SK-N-SH (cell line): ENCODE results near the gene SEMA3G. TPM values are rescaled to one million over a fixed set of nuclear protein-coding genes. Genes with fewer than 3 reads are reported as not detected.

Source experiments
- CTCF ChIA-PET: fragments of 300-600, 350-600 bp; formaldehyde crosslinking; extraction: SDS; loops from one replicate; lab custom pipeline; 2021; lab: Yijun Ruan, JAX
- POLR2A ChIA-PET: fragments of 350-600 bp; sonication (Branson Sonifier 250); formaldehyde crosslinking; extraction: SDS; loops from one replicate; lab custom pipeline; 2020; ENCODE audit warnings: antibody characterized with exemption, inconsistent platforms; lab: Yijun Ruan, JAX
- DNase-seq: peaks from one replicate; pipeline ENCODE4 v3.0.0; 2012
- H2AFZ ChIP-seq: fragments of 200-600 bp; sonication (generic); 2 replicates; pipeline ENCODE4 v1.8.1; 2016; ENCODE audit warnings: antibody characterized with exemption, mild to moderate bottlenecking, low read depth
- H3F3A ChIP-seq: fragments of 200-600 bp; sonication (generic); replicated peaks from 2 replicates; pipeline ENCODE3; 2016; ENCODE audit warnings: antibody characterized with exemption, mild to moderate bottlenecking; ENCODE audit not compliant: insufficient read depth
- H3K27ac ChIP-seq, 2 experiments: fragments of 200-500 bp in 1 of 2; fragments of 200-600 bp in 1 of 2; sonication (Bioruptor generic) in 1 of 2; sonication (generic), shearing (Covaris generic) in 1 of 2; 2 replicates each; pipeline versions ENCODE4 v1.5.1 to v1.6.1; 2014 to 2016; ENCODE audit warnings: low read depth in 2 of 2, inconsistent platforms in 1 of 2, low read length in 1 of 2, mild to moderate bottlenecking in 1 of 2, mixed read lengths in 1 of 2
- H3K27me3 ChIP-seq: fragments of 200-600 bp; sonication (generic), shearing (Covaris generic); 2 replicates; pipeline ENCODE4 v1.6.1; 2016; ENCODE audit warnings: mixed run types; ENCODE audit not compliant: insufficient read depth
- H3K36me3 ChIP-seq, 2 experiments: fragments of 200-500 bp in 1 of 2; fragments of 200-600 bp in 1 of 2; sonication (Bioruptor generic) in 1 of 2; sonication (generic) in 1 of 2; replicated peaks in 1 of 2; 2 replicates each; pipeline versions ENCODE3 to v1.5.1; 2014 to 2016; ENCODE audit warnings: low read length in 1 of 2, mild to moderate bottlenecking in 1 of 2; ENCODE audit not compliant: insufficient read depth in 2 of 2, control insufficient read depth in 1 of 2
- H3K4me1 ChIP-seq, 2 experiments: fragments of 200-500 bp in 1 of 2; fragments of 200-600 bp in 1 of 2; sonication (Bioruptor generic) in 1 of 2; sonication (generic), shearing (Covaris generic) in 1 of 2; 2 replicates each; pipeline versions ENCODE4 v1.5.1 to v1.6.1; 2014 to 2016; ENCODE audit warnings: low read depth in 1 of 2, low read length in 1 of 2, mixed run types in 1 of 2; ENCODE audit not compliant: insufficient read depth in 2 of 2, control insufficient read depth in 1 of 2
- H3K4me2 ChIP-seq: fragments of 200-600 bp; sonication (generic), shearing (Covaris generic); 2 replicates; pipeline ENCODE4 v1.6.1; 2017; ENCODE audit warnings: mixed run types
- H3K4me3 ChIP-seq, 2 experiments: fragments of 200-500 bp in 1 of 2; fragments of 200-600 bp in 1 of 2; sonication (Bioruptor generic) in 1 of 2; sonication (generic), shearing (Covaris generic) in 1 of 2; 2 replicates each; pipeline versions ENCODE4 v1.5.1 to v1.8.1; 2014 to 2016; ENCODE audit warnings: low read depth in 2 of 2, inconsistent platforms in 1 of 2, low read length in 1 of 2, mild to moderate bottlenecking in 1 of 2, mixed read lengths in 1 of 2, moderate library complexity in 1 of 2
- H3K79me2 ChIP-seq: fragments of 200-600 bp; sonication (generic); 2 replicates; pipeline ENCODE4 v1.8.1; 2017; ENCODE audit warnings: mild to moderate bottlenecking; ENCODE audit not compliant: insufficient read depth
- H3K9ac ChIP-seq: fragments of 200-600 bp; sonication (generic); 2 replicates; pipeline ENCODE4 v1.6.1; 2017; ENCODE audit warnings: mixed run types
- H3K9me2 ChIP-seq: fragments of 200-600 bp; sonication (generic); 2 replicates; pipeline ENCODE4 v1.6.1; 2017; ENCODE audit warnings: mixed run types
- H3K9me3 ChIP-seq: fragments of 200-600 bp; sonication (generic); 2 replicates; pipeline ENCODE4 v1.6.1; 2017; ENCODE audit warnings: mixed run types, mild to moderate bottlenecking, moderate library complexity
- H4K20me1 ChIP-seq: fragments of 200-600 bp; sonication (generic); 2 replicates; pipeline ENCODE4 v1.6.1; 2017; ENCODE audit warnings: mild to moderate bottlenecking, mixed run types; ENCODE audit not compliant: insufficient read depth
- CTCF ChIP-seq: fragments of 200-600 bp; sonication (generic); IDR thresholded peaks from 2 replicates; pipeline ENCODE4 v1.6.1; 2017; ENCODE audit warnings: antibody characterized with exemption, mild to moderate bottlenecking, moderate library complexity
- EP300 ChIP-seq, 2 experiments: IDR thresholded peaks; 2 replicates each; pipeline versions ENCODE4 v1.4.0 to v1.6.1; 2012; ENCODE audit warnings: borderline replicate concordance in 1 of 2, low read depth in 1 of 2, low read length in 1 of 2
- FOXM1 ChIP-seq: IDR thresholded peaks from 2 replicates; pipeline ENCODE4 v1.4.0; 2012; ENCODE audit warnings: low read depth, mild to moderate bottlenecking
- GATA2 ChIP-seq: sonication (generic); formaldehyde crosslinking; IDR thresholded peaks from 2 replicates; pipeline ENCODE4 v1.5.0; 2020; ENCODE audit warnings: mild to moderate bottlenecking, missing genetic modification reagents
- JUND ChIP-seq: IDR thresholded peaks from 2 replicates; pipeline ENCODE4 v1.4.0; 2012
- MAX ChIP-seq: IDR thresholded peaks from 2 replicates; pipeline ENCODE4 v1.4.0; 2012; ENCODE audit warnings: low read depth
- NFIC ChIP-seq: IDR thresholded peaks from 2 replicates; pipeline ENCODE4 v1.4.0; 2012; ENCODE audit warnings: borderline replicate concordance
- REST ChIP-seq: IDR thresholded peaks from 2 replicates; pipeline ENCODE4 v1.6.1; 2012; ENCODE audit warnings: mild to moderate bottlenecking, low read depth, low read length, moderate library complexity
- TCF12 ChIP-seq: IDR thresholded peaks from 2 replicates; pipeline ENCODE4 v1.4.0; 2012
- USF1 ChIP-seq: IDR thresholded peaks from 2 replicates; pipeline ENCODE4 v1.4.0; 2012; ENCODE audit warnings: low read depth, borderline replicate concordance
- USF2 ChIP-seq: fragments of 150-350 bp; IDR thresholded peaks from 2 replicates; pipeline ENCODE4 v1.6.1; 2017; ENCODE audit warnings: antibody characterized with exemption, low read length, low read depth, borderline replicate concordance
- WGBS: methylation state at CpG from one replicate; pipeline ENCODE4 v1.1.6; 2017; ENCODE audit warnings: low lambda C conversion rate; 5-methylcytosine and 5-hydroxymethylcytosine counted together
- polyA plus RNA-seq, 3 experiments: library from polyadenylated mRNA; depleted of rRNA; stranded (reverse); fragments of >200 nt; gene quantifications; 2 replicates each; pipeline ENCODE4 v1.2.3, GENCODE V29; 2012

The SEMA3G gene
- polyA plus RNA-seq, 1 of the 3 experiments (the other 2 are of a cell fraction) = 0.13 TPM

- no peak for TF ChIP-seq MAX
- no peak for TF ChIP-seq USF1
These were observed 44.6 kb downstream of the SEMA3G start (continued) for GRCh38 chr3:52400275-52400793.

- WGBS = 100% methylated on average over 2 of the region's 6 CpGs
- Histone ChIP-seq H3K79me2 (no peaks in the 10 kb centered on the region), H3K27ac (no peak overlapping the region), H3K4me2 (no peak overlapping the region), H3K27me3 (no peaks in the 10 kb centered on the region), H4K20me1 (no peaks in the 10 kb centered on the region), H3K9ac (no peak overlapping the region), H3K9me2 (no peaks in the 10 kb centered on the region), H3K36me3 (peaks cover 7 to 41% of the 10 kb centered on the region in 2 experiments), H3K9me3 (no peaks in the 10 kb centered on the region), H2AFZ (no peak overlapping the region), H3K4me3 (no peak overlapping the region), H3F3A (no peaks in the 10 kb centered on the region), H3K4me1 (no peaks in the 10 kb centered on the region)
- ChIA-PET POLR2A (no interaction called here), CTCF (no interaction called here)
- TF ChIP-seq USF2 = no peak
- no peak for DNase-seq
These were observed 45.3 kb downstream of the SEMA3G start for GRCh38 chr3:52399593-52399992.

GRCh38 chr3:52399131-52399530 is 45.8 kb downstream of the SEMA3G start:
- Histone ChIP-seq H3K27ac (no peak overlapping the region), H3K9me2 (no peaks in the 10 kb centered on the region), H3K9me3 (no peaks in the 10 kb centered on the region), H3K4me1 (no peaks in the 10 kb centered on the region), H3K27me3 (no peaks in the 10 kb centered on the region), H3K79me2 (no peaks in the 10 kb centered on the region), H4K20me1 (no peaks in the 10 kb centered on the region), H3F3A (no peaks in the 10 kb centered on the region), H3K4me2 (no peak overlapping the region), H2AFZ (no peak overlapping the region), H3K36me3 (peaks cover 2 to 37% of the 10 kb centered on the region in 2 experiments), H3K9ac (no peak overlapping the region), H3K4me3 (no peak overlapping the region)
- POLR2A ChIA-PET = interaction anchor here (1.0 to 1.5 kb wide), 2 partner anchors 12 to 70 kb away, joined by 3 to 4 read pairs; no protein-coding TSS in a partner anchor
- DNase-seq = no peak
- TF ChIP-seq TCF12 = no peak
- CTCF ChIA-PET = interaction anchor here (0.7 to 0.9 kb wide), 2 partner anchors 10 to 60 kb away, joined by 3 to 4 read pairs; no protein-coding TSS in a partner anchor
- 100% methylated on average over 1 of the region's 4 CpGs for WGBS

- Histone ChIP-seq H3K4me1 (no peaks in the 10 kb centered on the region), H3K36me3 (peaks cover 0 to 32% of the 10 kb centered on the region in 2 experiments), H3F3A (no peaks in the 10 kb centered on the region), H3K9me3 (no peaks in the 10 kb centered on the region), H3K79me2 (no peaks in the 10 kb centered on the region), H4K20me1 (no peaks in the 10 kb centered on the region), H3K4me3 (no peak overlapping the region), H3K9me2 (no peaks in the 10 kb centered on the region), H3K27me3 (no peaks in the 10 kb centered on the region), H3K4me2 (no peak overlapping the region), H3K27ac (no peak overlapping the region), H3K9ac (no peak overlapping the region), H2AFZ (no peak overlapping the region)
- ChIA-PET CTCF (interaction anchor here (0.7 to 1.4 kb wide), 3 partner anchors 10 to 59 kb away, joined by 3 to 6 read pairs (median 4); no protein-coding TSS in a partner anchor), POLR2A (interaction anchor here (0.7 to 1.5 kb wide), 3 partner anchors 11 to 97 kb away, joined by 3 to 4 read pairs (median 3); no protein-coding TSS in a partner anchor)
- WGBS = 86% methylated on average over 5 of the region's 5 CpGs
- DNase-seq = no peak
- TF ChIP-seq NFIC (no peak), GATA2 (no peak), REST (no peak), CTCF (no peak), EP300 (IDR thresholded peaks at IDR 0.05; ENCODE audit: borderline replicate concordance in 1 of 2, low read depth in 1 of 2, low read length in 1 of 2) (no peak), FOXM1 (no peak), JUND (no peak)
These were observed 46.2 kb downstream of the SEMA3G start for GRCh38 chr3:52398670-52399081.
